Tibial artery (tissue), 4 donors: ENCODE results near the gene SLFNL1.

Experiments
- DNase-seq, 2 donors: peaks; one replicate each; pipeline ENCODE4 v3.0.0-alpha.2; 2019
- H3K27ac ChIP-seq, 2 donors: fragments of 200-600 bp; sonication (generic) in 1 of 2; 1 replicate in 1 of 2; 2 replicates in 1 of 2; pipeline ENCODE4 v1.5.1; 2018 to 2019; ENCODE audit warnings: mild to moderate bottlenecking in 1 of 2
- H3K27me3 ChIP-seq, 2 donors: fragments of 200-600 bp; sonication (generic) in 1 of 2; one replicate each; pipeline versions ENCODE4 v1.5.1 to v1.6.0; 2016 to 2019
- H3K36me3 ChIP-seq, 3 donors: fragments of 200-600 bp; sonication (generic) in 2 of 3; one replicate each; pipeline ENCODE4 v1.5.1; 2016 to 2019; ENCODE audit warnings: mild to moderate bottlenecking in 2 of 3
- H3K4me1 ChIP-seq, 4 donors: fragments of 200-600 bp; sonication (generic) in 2 of 4; 1 replicate in 3 of 4; 2 replicates in 1 of 4; pipeline ENCODE4 v1.5.1; 2016 to 2019
- H3K4me3 ChIP-seq, 2 donors: fragments of 200-600 bp; sonication (generic) in 1 of 2; 1 replicate in 1 of 2; 2 replicates in 1 of 2; pipeline ENCODE4 v1.5.1; 2018 to 2019; ENCODE audit warnings: mild to moderate bottlenecking in 2 of 2
- H3K9me3 ChIP-seq, 3 donors: fragments of 200-600 bp; sonication (generic) in 1 of 3; one replicate each; pipeline ENCODE4 v1.5.1; 2016 to 2019
- CTCF ChIP-seq, 2 experiments: fragments of 200-600 bp in 1 of 2; fragments of 450-650 bp in 1 of 2; IDR thresholded peaks; one replicate each; pipeline ENCODE4 v1.5.1; 2017 to 2019; ENCODE audit warnings: antibody characterized with exemption in 2 of 2, mild to moderate bottlenecking in 1 of 2, moderate library complexity in 1 of 2
- intact Hi-C: fragments of 100-400 bp; cut with DNase I; formaldehyde crosslinking; loops from one replicate; pipeline ENCODE4 v1.15.0; 2023; ENCODE audit warnings: low total_unique reads

The SLFNL1 gene

GRCh38 chr1:41025979-41026819 is 4.7 kb upstream of the SLFNL1 start:
- H3K36me3 ChIP-seq, result peaks cover 25 to 81% (median 53%) of the 10 kb centered on the region in 3 donors
- H3K27ac ChIP-seq, result no peak overlapping the region
- no peaks in the 10 kb centered on the region for H3K27me3 ChIP-seq
- DNase-seq, result peak in 1 of 2 donors; percentile 27
- TF ChIP-seq CTCF (IDR thresholded peaks at IDR 0.05), result no peak
- H3K4me3 ChIP-seq, result no peak overlapping the region
- peaks cover 0 to 7% (median 0%) of the 10 kb centered on the region in 4 donors for H3K4me1 ChIP-seq
- H3K9me3 ChIP-seq, result no peaks in the 10 kb centered on the region
- intact Hi-C loops, result no loop called here

GRCh38 chr1:41024953-41025352 is 3.4 kb upstream of the SLFNL1 start:
- no peaks in the 10 kb centered on the region for H3K27me3 ChIP-seq
- peak in 1 of 2 donors; percentile 39 for DNase-seq
- intact Hi-C loops, result no loop called here
- no peak overlapping the region for H3K27ac ChIP-seq
- no peak overlapping the region for H3K4me3 ChIP-seq
- no peaks in the 10 kb centered on the region for H3K9me3 ChIP-seq
- H3K4me1 ChIP-seq, result peaks cover 0 to 7% (median 0%) of the 10 kb centered on the region in 4 donors
- peaks cover 15 to 69% (median 41%) of the 10 kb centered on the region in 3 donors for H3K36me3 ChIP-seq
- no peak for TF ChIP-seq CTCF (IDR thresholded peaks at IDR 0.05)

GRCh38 chr1:41023279-41023990 is 1.9 kb upstream of the SLFNL1 start:
- Histone ChIP-seq H3K4me1 (peaks cover 0 to 7% (median 0%) of the 10 kb centered on the region in 4 donors), H3K27ac (no peak overlapping the region), H3K27me3 (no peaks in the 10 kb centered on the region), H3K4me3 (no peak overlapping the region), H3K36me3 (peaks cover 12 to 59% (median 27%) of the 10 kb centered on the region in 3 donors), H3K9me3 (no peaks in the 10 kb centered on the region)
- intact Hi-C loops, result no loop called here
- peak; percentile 28 to 31 for TF ChIP-seq CTCF (IDR thresholded peaks at IDR 0.05)
- peak in 1 of 2 donors; percentile 57 for DNase-seq

GRCh38 chr1:41022424-41022823 is 899 bp upstream of the SLFNL1 start:
- no peaks in the 10 kb centered on the region for H3K9me3 ChIP-seq
- H3K27me3 ChIP-seq, result no peaks in the 10 kb centered on the region
- H3K36me3 ChIP-seq, result peaks cover 1 to 59% (median 27%) of the 10 kb centered on the region in 3 donors
- no peak overlapping the region for H3K27ac ChIP-seq
- peaks cover 0 to 7% (median 0%) of the 10 kb centered on the region in 4 donors for H3K4me1 ChIP-seq
- no peak for TF ChIP-seq CTCF (IDR thresholded peaks at IDR 0.05)
- H3K4me3 ChIP-seq, result no peak overlapping the region
- intact Hi-C loops, result no loop called here
- peak in 1 of 2 donors; percentile 41 for DNase-seq

- H3K27ac ChIP-seq, result peak overlapping the region in 1 of 2 donors; percentile 18
- intact Hi-C loops, result no loop called here
- DNase-seq, result peak in 1 of 2 donors; percentile 61
These were observed 871 bp downstream of the SLFNL1 start for GRCh38 chr1:41020654-41021053.

More at GRCh38 chr1:41020654-41021053, 871 bp downstream of the SLFNL1 start:
- TF ChIP-seq CTCF (IDR thresholded peaks at IDR 0.05), result no peak
- H3K27me3 ChIP-seq, result no peaks in the 10 kb centered on the region
- H3K4me3 ChIP-seq, result no peak overlapping the region
- H3K36me3 ChIP-seq, result peaks cover 0 to 59% (median 25%) of the 10 kb centered on the region in 3 donors
- no peaks in the 10 kb centered on the region for H3K9me3 ChIP-seq
- peaks cover 0 to 7% (median under 1%) of the 10 kb centered on the region in 4 donors for H3K4me1 ChIP-seq
